GM18867 (cell line): Measurements from ENCODE around the gene RIN3.

ENCODE experiments used
- ATAC-seq: cut with Tn5 transposase; IDR thresholded peaks from one replicate; pipeline ENCODE4 v1.9.1; 2021; ENCODE audit warnings: mild to moderate bottlenecking, moderate library complexity; ENCODE audit not compliant: unreplicated experiment

The RIN3 gene

GRCh38 chr14:92595267-92595666 lies 81.7 kb downstream of the RIN3 start:
- ATAC-seq: no peak

GRCh38 chr14:92596331-92596907 lies 82.8 kb downstream of the RIN3 start:
- ATAC-seq: no peak

- no peak for ATAC-seq
Measured at GRCh38 chr14:92597906-92598905, 84.6 kb downstream of the RIN3 start.

GRCh38 chr14:92599811-92600210 lies 86.2 kb downstream of the RIN3 start:
- no peak for ATAC-seq

- no peak for ATAC-seq
Measured at GRCh38 chr14:92600318-92601053, 86.9 kb downstream of the RIN3 start.

- ATAC-seq: no peak
Measured at GRCh38 chr14:92601131-92601710, 87.6 kb downstream of the RIN3 start.

GRCh38 chr14:92601757-92602417 lies 88.3 kb downstream of the RIN3 start:
- no peak for ATAC-seq

- ATAC-seq: no peak
Measured at GRCh38 chr14:92603309-92604242, 90.0 kb downstream of the RIN3 start.

- ATAC-seq: no peak
Measured at GRCh38 chr14:92605274-92605940, 91.8 kb downstream of the RIN3 start.

- no peak for ATAC-seq
Measured at GRCh38 chr14:92607251-92607650, 93.7 kb downstream of the RIN3 start.

- ATAC-seq: no peak
Measured at GRCh38 chr14:92607702-92608429, 94.3 kb downstream of the RIN3 start.

- ATAC-seq: no peak
Measured at GRCh38 chr14:92609955-92610354, 96.4 kb downstream of the RIN3 start.

GRCh38 chr14:92610849-92611271 lies 97.3 kb downstream of the RIN3 start:
- no peak for ATAC-seq

GRCh38 chr14:92613008-92613658 lies 99.6 kb downstream of the RIN3 start:
- no peak for ATAC-seq

GRCh38 chr14:92613681-92614260 lies 100.2 kb downstream of the RIN3 start:
- no peak for ATAC-seq

GRCh38 chr14:92615451-92615850 lies 101.9 kb downstream of the RIN3 start:
- peak; percentile 76 for ATAC-seq

GRCh38 chr14:92616178-92616577 lies 102.6 kb downstream of the RIN3 start:
- ATAC-seq: no peak
